MCF 10A (cell line): ENCODE data around the gene LEMD2. TPM values are rescaled to one million over a fixed set of nuclear protein-coding genes. Genes with fewer than 3 reads are reported as not detected.
A peak's percentile ranks its signal among the peaks of the same experiment; 100 is the strongest.

ENCODE experiments used
- BruUV-seq: library from RNA; stranded (reverse); fragments of 400-500 nt; replicated peaks from 2 replicates; lab custom pipeline; 2021; lab: Mats Ljungman, UMichigan
- CTCF ChIA-PET: fragments of 300-600 bp; sonication (Branson Sonifier 250); formaldehyde crosslinking; extraction: SDS; loops from one replicate; lab custom pipeline; 2021; ENCODE audit warnings: antibody characterized with exemption, inconsistent platforms; lab: Yijun Ruan, JAX
- POLR2A ChIA-PET: fragments of 300-600, 350-650 bp; sonication (Branson Sonifier 250); formaldehyde crosslinking; extraction: SDS; loops from one replicate; lab custom pipeline; 2020; ENCODE audit warnings: antibody characterized with exemption, inconsistent platforms; lab: Yijun Ruan, JAX
- DNase-seq: peaks from one replicate; pipeline ENCODE4 v3.0.0-alpha.2; 2018; ENCODE audit not compliant: unreplicated experiment
- H3K27ac Mint-ChIP-seq: one replicate; pipeline ENCODE4 v1.8.0; 2022; ENCODE audit warnings: mild to moderate bottlenecking, low read depth, mixed read lengths; ENCODE audit not compliant: unreplicated experiment
- H3K27me3 Mint-ChIP-seq: one replicate; pipeline ENCODE4 v1.8.0; 2022; ENCODE audit warnings: mixed read lengths; ENCODE audit not compliant: insufficient read depth, unreplicated experiment
- H3K36me3 Mint-ChIP-seq: one replicate; pipeline ENCODE4 v1.8.0; 2022; ENCODE audit warnings: mild to moderate bottlenecking, moderate library complexity, mixed read lengths; ENCODE audit not compliant: insufficient read depth, unreplicated experiment
- H3K4me1 Mint-ChIP-seq: one replicate; pipeline ENCODE4 v1.8.0; 2022; ENCODE audit warnings: mixed read lengths; ENCODE audit not compliant: insufficient read depth, unreplicated experiment
- H3K4me3 Mint-ChIP-seq: one replicate; pipeline ENCODE4 v1.8.0; 2022; ENCODE audit warnings: mild to moderate bottlenecking, moderate library complexity, mixed read lengths; ENCODE audit not compliant: unreplicated experiment
- H3K9me3 Mint-ChIP-seq: one replicate; pipeline ENCODE4 v1.8.0; 2022; ENCODE audit warnings: mixed read lengths; ENCODE audit not compliant: unreplicated experiment
- intact Hi-C: fragments of 100-400 bp; cut with micrococcal nuclease; formaldehyde crosslinking; loops from 2 replicates; pipeline ENCODE4 v1.14.1; 2022
- total RNA-seq: library from RNA; stranded (reverse); gene quantifications from 2 replicates; pipeline ENCODE4 v1.2.3, GENCODE V29; 2022
- TF ChIP-seq, protein P1 (sequence below): fragments of 200-600 bp; IDR thresholded peaks from one replicate; pipeline ENCODE4 v1.8.0; 2022; ENCODE audit warnings: antibody characterized with exemption, mild to moderate bottlenecking; ENCODE audit not compliant: unreplicated experiment

The LEMD2 gene
- total RNA-seq, 1 experiment from 2014 or later: 70.5 TPM

DNA sequence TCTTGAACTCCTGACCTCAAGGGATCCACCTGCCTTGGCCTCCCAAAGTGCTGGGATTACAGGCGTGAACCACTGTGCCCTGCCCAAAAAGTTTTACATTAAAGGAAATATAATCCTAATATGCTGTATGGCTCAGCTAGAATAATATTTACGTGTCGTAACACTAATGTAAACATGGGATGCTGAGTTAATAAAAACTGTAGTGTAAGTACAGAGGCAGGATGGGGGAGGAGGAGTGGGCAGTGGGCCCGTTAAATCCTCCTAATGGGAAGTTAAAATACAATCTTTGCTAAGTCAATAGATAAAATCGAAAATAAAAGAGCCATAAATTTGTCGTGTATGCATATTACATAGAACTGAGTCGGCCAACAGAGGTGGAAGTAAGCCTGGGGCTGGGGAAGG lies 30.1 kb downstream of the LEMD2 start:
- Mint-ChIP-seq H3K4me3 (no peak overlapping the region), H3K36me3 (no peaks in the 10 kb centered on the region), H3K27ac (no peak overlapping the region), H3K27me3 (no peaks in the 10 kb centered on the region), H3K9me3 (no peaks in the 10 kb centered on the region), H3K4me1 (peaks cover 17% of the 10 kb centered on the region)
- TF ChIP-seq, protein P1, sequence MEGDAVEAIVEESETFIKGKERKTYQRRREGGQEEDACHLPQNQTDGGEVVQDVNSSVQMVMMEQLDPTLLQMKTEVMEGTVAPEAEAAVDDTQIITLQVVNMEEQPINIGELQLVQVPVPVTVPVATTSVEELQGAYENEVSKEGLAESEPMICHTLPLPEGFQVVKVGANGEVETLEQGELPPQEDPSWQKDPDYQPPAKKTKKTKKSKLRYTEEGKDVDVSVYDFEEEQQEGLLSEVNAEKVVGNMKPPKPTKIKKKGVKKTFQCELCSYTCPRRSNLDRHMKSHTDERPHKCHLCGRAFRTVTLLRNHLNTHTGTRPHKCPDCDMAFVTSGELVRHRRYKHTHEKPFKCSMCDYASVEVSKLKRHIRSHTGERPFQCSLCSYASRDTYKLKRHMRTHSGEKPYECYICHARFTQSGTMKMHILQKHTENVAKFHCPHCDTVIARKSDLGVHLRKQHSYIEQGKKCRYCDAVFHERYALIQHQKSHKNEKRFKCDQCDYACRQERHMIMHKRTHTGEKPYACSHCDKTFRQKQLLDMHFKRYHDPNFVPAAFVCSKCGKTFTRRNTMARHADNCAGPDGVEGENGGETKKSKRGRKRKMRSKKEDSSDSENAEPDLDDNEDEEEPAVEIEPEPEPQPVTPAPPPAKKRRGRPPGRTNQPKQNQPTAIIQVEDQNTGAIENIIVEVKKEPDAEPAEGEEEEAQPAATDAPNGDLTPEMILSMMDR: no peak
- DNase-seq: peak; percentile 31
- CTCF ChIA-PET: interaction anchor here (0.7 to 13.5 kb wide), 7 partner anchors 11 to 398 kb away, joined by 3 to 228 read pairs (median 4); partner anchors contain the start of genes IP6K3 and UQCC2
- intact Hi-C loops: no loop called here
- POLR2A ChIA-PET: interaction anchor here (0.9 to 2.5 kb wide), 3 partner anchors 8 to 29 kb away, joined by 3 to 16 read pairs (median 3); no protein-coding TSS in a partner anchor
- no TSS peak for BruUV-seq

DNA sequence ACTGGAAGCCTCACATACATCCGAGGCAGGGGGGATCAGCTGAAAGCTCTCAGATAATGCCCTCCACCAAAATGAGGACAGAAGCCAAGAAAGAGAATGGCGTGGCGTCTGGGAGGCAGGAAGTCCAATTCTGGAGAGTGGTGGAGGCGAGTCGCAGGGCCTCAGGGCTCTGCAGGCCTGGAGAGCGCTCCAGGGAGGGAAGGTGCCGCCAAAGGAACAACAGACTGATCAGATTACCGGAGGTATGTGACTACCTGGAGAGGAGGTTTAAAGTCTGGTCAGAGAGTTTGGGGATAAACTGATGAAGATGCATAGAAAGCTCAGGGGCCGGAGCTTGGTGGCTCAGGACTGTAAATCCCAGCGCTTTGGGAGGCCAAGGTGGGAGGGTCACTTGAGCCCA lies 31.0 kb downstream of the LEMD2 start:
- Mint-ChIP-seq H3K9me3 (no peaks in the 10 kb centered on the region), H3K4me3 (no peak overlapping the region), H3K4me1 (peaks cover 17% of the 10 kb centered on the region), H3K36me3 (no peaks in the 10 kb centered on the region), H3K27ac (no peak overlapping the region), H3K27me3 (no peaks in the 10 kb centered on the region)
- POLR2A ChIA-PET: interaction anchor here (0.6 to 2.5 kb wide), 2 partner anchors 13 to 377 kb away, joined by 3 to 16 read pairs; no protein-coding TSS in a partner anchor
- BruUV-seq: no TSS peak
- CTCF ChIA-PET: interaction anchor here (0.5 to 13.5 kb wide), 8 partner anchors 10 to 398 kb away, joined by 3 to 228 read pairs (median 4); partner anchors contain the start of genes IP6K3 and UQCC2
- no peak for DNase-seq
- TF ChIP-seq, protein P1: no peak
- intact Hi-C loops: no loop called here

DNA sequence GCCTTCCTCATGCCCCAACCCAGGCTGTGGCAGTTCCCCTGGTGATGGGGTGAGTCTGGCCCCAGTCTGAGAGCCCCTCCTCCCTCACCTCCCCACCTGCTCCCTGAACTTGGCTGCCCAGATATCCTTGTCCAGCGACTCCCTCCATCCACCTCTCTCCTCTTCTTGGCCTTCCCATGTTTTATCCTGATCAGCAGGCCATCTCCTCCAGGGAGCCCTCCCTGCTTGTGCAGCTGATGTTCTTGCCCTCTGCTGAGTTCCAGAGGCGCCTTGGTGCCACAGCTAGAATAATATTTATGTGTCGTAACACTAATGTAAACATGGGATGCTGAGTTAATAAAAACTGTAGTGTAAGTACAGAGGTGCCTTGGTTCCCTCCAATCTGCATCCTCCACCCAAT lies 31.8 kb downstream of the LEMD2 start:
- H3K27ac Mint-ChIP-seq: no peak overlapping the region
- no TSS peak for BruUV-seq
- H3K4me3 Mint-ChIP-seq: no peak overlapping the region
- intact Hi-C loops: no loop called here
- CTCF ChIA-PET: interaction anchor here (0.5 to 13.5 kb wide), 7 partner anchors 10 to 399 kb away, joined by 3 to 228 read pairs (median 4); partner anchors contain the start of gene IP6K3
- peaks cover 14% of the 10 kb centered on the region for H3K4me1 Mint-ChIP-seq
- H3K36me3 Mint-ChIP-seq: no peaks in the 10 kb centered on the region
- TF ChIP-seq, protein P1: no peak
- POLR2A ChIA-PET: interaction anchor here (0.6 to 2.5 kb wide), 2 partner anchors 12 to 378 kb away, joined by 3 to 16 read pairs; no protein-coding TSS in a partner anchor
- no peaks in the 10 kb centered on the region for H3K27me3 Mint-ChIP-seq
- H3K9me3 Mint-ChIP-seq: no peaks in the 10 kb centered on the region
- DNase-seq: no peak

DNA sequence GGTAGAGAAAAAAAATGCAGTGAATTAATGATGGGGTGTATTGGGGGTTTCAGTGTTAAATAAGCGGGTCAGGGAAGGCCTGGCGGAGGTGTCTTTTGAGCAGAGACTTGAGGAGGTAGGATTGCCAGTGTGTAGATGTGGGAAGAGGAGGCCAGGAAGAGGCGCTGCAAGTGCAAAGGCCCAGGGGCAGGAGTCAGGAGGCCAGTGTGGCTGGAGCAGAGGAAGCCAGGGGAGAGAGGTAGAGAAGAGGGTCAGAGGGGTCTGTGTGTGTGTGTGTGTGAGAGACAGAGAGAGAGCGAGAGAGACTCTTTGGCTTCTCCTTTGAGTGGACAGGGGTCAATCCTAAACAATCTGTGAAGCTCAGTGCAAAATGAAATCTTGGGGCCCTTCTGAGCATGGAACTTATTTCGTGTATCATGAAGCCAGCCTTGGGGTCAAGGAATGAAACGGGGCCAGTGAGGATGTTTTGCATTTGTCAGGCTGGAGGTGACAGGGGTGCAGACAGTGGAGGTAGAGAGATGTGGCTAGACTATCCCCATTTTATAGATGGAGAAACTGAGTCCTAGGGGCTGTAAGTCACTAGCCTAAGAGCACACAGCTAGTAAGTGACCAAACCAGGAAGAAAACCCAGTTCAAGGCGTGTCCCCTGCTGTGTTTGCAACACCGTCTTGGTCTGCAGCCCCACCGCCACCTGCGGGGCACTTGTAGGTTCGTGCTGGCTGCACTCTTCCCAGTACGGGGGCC lies 32.5 kb downstream of the LEMD2 start:
- no peak for DNase-seq
- TF ChIP-seq, protein P1: no peak
- Mint-ChIP-seq H3K36me3 (no peaks in the 10 kb centered on the region), H3K27ac (peak overlapping the region; percentile 72), H3K4me3 (no peak overlapping the region), H3K4me1 (peaks cover 17% of the 10 kb centered on the region), H3K9me3 (no peaks in the 10 kb centered on the region), H3K27me3 (no peaks in the 10 kb centered on the region)
- BruUV-seq: no TSS peak
- intact Hi-C loops: no loop called here
- CTCF ChIA-PET: interaction anchor here (0.6 to 2.2 kb wide), 6 partner anchors 11 to 398 kb away, joined by 3 to 11 read pairs (median 4); no protein-coding TSS in a partner anchor
- POLR2A ChIA-PET: no interaction called here
